Fibroblast of villous mesenchyme (primary cell): ENCODE results near the gene SLC51A. TPM values are rescaled to one million over a fixed set of nuclear protein-coding genes. Genes with fewer than 3 reads are reported as not detected.
"Not testable (repeated sequence)": the region's sequence is repeated elsewhere in the genome, so short reads cannot be mapped to it uniquely, and the experiment has no call there.

Experiments
- DNase-seq: peaks from one replicate; pipeline ENCODE4 v3.0.0-alpha.2; 2010; ENCODE audit warnings: low read depth
- H3K4me3 ChIP-seq: 2 replicates; pipeline ENCODE4 v1.5.1; 2011; ENCODE audit warnings: low read depth, mild to moderate bottlenecking, low read length
- total RNA-seq: library from RNA; depleted of rRNA; stranded (reverse); fragments of >200 nt; gene quantifications from 2 replicates; pipeline ENCODE4 v1.2.3, GENCODE V29; 2012
- TF ChIP-seq, protein P1 (sequence below): IDR thresholded peaks from 2 replicates; pipeline ENCODE4 v1.5.1; 2012; ENCODE audit warnings: low read depth, mild to moderate bottlenecking, low read length; ENCODE audit not compliant: insufficient read depth

Gene SLC51A
- not detected in 2 replicates for total RNA-seq

GRCh38 chr3:196216089-196216564 is at the start of gene SLC51A:
SLC51A (plus strand) TSS chr3:196216534; CDS start chr3:196216713, 179 bp downstream.
- no peak within 1 kb of the TSS for H3K4me3 ChIP-seq
- TF ChIP-seq, protein P1, sequence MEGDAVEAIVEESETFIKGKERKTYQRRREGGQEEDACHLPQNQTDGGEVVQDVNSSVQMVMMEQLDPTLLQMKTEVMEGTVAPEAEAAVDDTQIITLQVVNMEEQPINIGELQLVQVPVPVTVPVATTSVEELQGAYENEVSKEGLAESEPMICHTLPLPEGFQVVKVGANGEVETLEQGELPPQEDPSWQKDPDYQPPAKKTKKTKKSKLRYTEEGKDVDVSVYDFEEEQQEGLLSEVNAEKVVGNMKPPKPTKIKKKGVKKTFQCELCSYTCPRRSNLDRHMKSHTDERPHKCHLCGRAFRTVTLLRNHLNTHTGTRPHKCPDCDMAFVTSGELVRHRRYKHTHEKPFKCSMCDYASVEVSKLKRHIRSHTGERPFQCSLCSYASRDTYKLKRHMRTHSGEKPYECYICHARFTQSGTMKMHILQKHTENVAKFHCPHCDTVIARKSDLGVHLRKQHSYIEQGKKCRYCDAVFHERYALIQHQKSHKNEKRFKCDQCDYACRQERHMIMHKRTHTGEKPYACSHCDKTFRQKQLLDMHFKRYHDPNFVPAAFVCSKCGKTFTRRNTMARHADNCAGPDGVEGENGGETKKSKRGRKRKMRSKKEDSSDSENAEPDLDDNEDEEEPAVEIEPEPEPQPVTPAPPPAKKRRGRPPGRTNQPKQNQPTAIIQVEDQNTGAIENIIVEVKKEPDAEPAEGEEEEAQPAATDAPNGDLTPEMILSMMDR: no peak
- DNase-seq: no peak

DNA sequence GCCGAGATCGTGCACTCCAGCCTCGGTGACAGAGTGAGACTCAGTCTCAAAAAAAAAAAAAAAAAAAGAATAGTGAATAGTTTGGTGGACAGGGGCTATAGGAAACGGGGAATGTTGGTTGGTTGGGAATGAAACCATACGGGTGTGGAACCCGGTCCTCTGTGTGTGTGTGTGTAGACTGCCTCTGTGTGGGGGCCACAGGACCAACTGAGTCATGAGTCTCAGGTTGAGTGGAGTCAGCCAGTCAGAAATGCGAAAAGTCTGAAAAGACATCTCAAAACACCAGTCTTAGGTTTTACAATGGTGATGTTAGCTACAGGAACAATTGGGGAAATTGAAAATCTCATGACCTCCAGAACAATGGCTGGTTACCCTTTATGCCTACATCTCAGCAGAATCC is 49.6 kb upstream of the SLC51A start:
- no peak overlapping the region for H3K4me3 ChIP-seq
- DNase-seq: no peak
- TF ChIP-seq, protein P1: no peak

GRCh38 chr3:196168808-196169391 is 47.4 kb upstream of the SLC51A start:
- H3K4me3 ChIP-seq: no peak overlapping the region
- no peak for DNase-seq
- TF ChIP-seq, protein P1: no peak

GRCh38 chr3:196169836-196170240 is 46.5 kb upstream of the SLC51A start:
- TF ChIP-seq, protein P1: no peak
- DNase-seq: no peak
- no peak overlapping the region for H3K4me3 ChIP-seq

DNA sequence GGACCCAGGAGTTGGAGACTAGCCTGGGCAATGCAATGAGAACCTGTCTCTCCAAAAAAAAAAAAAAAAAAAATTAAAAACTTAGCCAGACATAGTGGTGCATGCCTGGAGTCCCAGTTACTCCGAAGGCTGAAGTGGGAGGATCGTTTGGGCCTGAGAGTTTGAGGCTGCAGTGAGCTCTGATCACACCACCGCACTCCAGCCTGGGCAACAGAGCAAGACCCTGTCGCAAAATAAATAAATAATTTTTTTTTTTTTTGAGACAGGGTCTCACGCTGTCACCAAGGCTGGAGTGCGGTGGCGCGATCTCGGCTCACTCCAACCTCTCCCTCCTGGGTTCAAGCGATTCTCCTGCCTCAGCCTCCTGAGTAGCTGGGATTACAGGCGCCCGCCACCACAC is 46.0 kb upstream of the SLC51A start:
- not testable (repeated sequence) for H3K4me3 ChIP-seq, DNase-seq

GRCh38 chr3:196174652-196175051 is 41.7 kb upstream of the SLC51A start:
- TF ChIP-seq, protein P1: no peak
- no peak overlapping the region for H3K4me3 ChIP-seq
- no peak for DNase-seq

GRCh38 chr3:196175116-196175625 is 41.2 kb upstream of the SLC51A start:
- no peak overlapping the region for H3K4me3 ChIP-seq
- DNase-seq: no peak
- TF ChIP-seq, protein P1: no peak
